Breast epithelium (tissue), 4 donors: ENCODE results near the gene MAST1. TPM values are rescaled to one million over a fixed set of nuclear protein-coding genes. Genes with fewer than 3 reads are reported as not detected.
"Not testable (repeated sequence)": the region's sequence is repeated elsewhere in the genome, so short reads cannot be mapped to it uniquely, and the experiment has no call there.

Experiments used
- DNase-seq, 2 donors: peaks; one replicate each; pipeline ENCODE4 v3.0.0-alpha.2; 2019; ENCODE audit warnings: low spot score in 2 of 2
- H3K27ac ChIP-seq, 2 donors: fragments of 200-600 bp; sonication (generic) in 1 of 2; one replicate each; pipeline ENCODE4 v1.5.1; 2016 to 2019; ENCODE audit warnings: mild to moderate bottlenecking in 1 of 2
- H3K27me3 ChIP-seq, 2 donors: fragments of 200-600 bp; sonication (generic) in 1 of 2; one replicate each; pipeline versions ENCODE4 v1.5.1 to v1.6.0; 2017 to 2019; ENCODE audit warnings: control low read depth in 1 of 2, mild to moderate bottlenecking in 1 of 2
- H3K36me3 ChIP-seq: fragments of 200-600 bp; one replicate; pipeline ENCODE4 v1.5.1; 2019
- H3K4me1 ChIP-seq, 2 donors: fragments of 200-600 bp; sonication (generic); one replicate each; pipeline ENCODE4 v1.5.1; 2016 to 2019; ENCODE audit warnings: control low read depth in 1 of 2
- H3K4me3 ChIP-seq, 3 donors: fragments of 200-600 bp; sonication (generic); 1 replicate in 2 of 3; 2 replicates in 1 of 3; pipeline ENCODE4 v1.5.1; 2016 to 2019; ENCODE audit warnings: mild to moderate bottlenecking in 3 of 3, moderate library complexity in 2 of 3
- H3K9me3 ChIP-seq, 2 donors: fragments of 200-600 bp; sonication (generic) in 1 of 2; one replicate each; pipeline ENCODE4 v1.5.1; 2016 to 2019; ENCODE audit warnings: control low read depth in 1 of 2
- POLR2A ChIP-seq: fragments of 450-650 bp; IDR thresholded peaks from one replicate; pipeline ENCODE4 v1.6.1; 2016; ENCODE audit warnings: antibody characterized with exemption, mild to moderate bottlenecking, moderate library complexity
- POLR2AphosphoS5 ChIP-seq, 3 donors: sonication (generic); formaldehyde crosslinking; IDR thresholded peaks; one replicate each; pipeline ENCODE4 v1.6.1; 2017; ENCODE audit warnings: antibody characterized with exemption in 3 of 3
- intact Hi-C: fragments of 100-400 bp; cut with DNase I; formaldehyde crosslinking; loops from one replicate; pipeline ENCODE4 v1.15.1; 2023; ENCODE audit warnings: low total_unique reads
- total RNA-seq, 3 donors: library from RNA; depleted of rRNA; stranded (reverse); fragments of >200 nt; gene quantifications; one replicate each; pipeline ENCODE4 v1.1.0, GENCODE V29; 2016
- TF ChIP-seq, protein P1 (sequence below), 3 donors: fragments of 450-650 bp; IDR thresholded peaks; one replicate each; pipeline ENCODE4 v1.5.1; 2016 to 2017; ENCODE audit warnings: antibody characterized with exemption in 3 of 3, mild to moderate bottlenecking in 3 of 3, moderate library complexity in 3 of 3

The MAST1 gene
- total RNA-seq, 3 donors from 2014 or later = 0.88 TPM; not detected in 2

DNA sequence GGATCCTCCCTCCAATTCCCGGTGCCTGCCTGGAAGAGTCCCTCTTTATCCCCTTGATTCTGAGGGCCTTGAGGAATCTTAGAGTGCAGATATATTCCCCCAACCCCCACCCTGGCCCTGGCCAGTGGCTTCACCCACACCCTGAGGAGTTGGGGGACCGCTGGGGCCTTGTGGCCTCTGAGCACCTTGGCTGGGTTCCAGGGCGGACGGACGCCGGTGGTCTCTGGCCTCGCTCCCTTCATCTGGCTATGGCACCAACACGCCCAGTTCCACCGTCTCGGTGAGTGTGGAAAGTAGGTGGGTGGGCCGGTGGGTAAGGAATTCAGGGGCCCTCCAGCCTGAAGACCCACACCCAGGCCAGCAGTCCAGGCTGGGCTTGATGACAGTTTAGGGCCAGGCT lies 5.0 kb downstream of the MAST1 start:
- TF ChIP-seq, protein P1, sequence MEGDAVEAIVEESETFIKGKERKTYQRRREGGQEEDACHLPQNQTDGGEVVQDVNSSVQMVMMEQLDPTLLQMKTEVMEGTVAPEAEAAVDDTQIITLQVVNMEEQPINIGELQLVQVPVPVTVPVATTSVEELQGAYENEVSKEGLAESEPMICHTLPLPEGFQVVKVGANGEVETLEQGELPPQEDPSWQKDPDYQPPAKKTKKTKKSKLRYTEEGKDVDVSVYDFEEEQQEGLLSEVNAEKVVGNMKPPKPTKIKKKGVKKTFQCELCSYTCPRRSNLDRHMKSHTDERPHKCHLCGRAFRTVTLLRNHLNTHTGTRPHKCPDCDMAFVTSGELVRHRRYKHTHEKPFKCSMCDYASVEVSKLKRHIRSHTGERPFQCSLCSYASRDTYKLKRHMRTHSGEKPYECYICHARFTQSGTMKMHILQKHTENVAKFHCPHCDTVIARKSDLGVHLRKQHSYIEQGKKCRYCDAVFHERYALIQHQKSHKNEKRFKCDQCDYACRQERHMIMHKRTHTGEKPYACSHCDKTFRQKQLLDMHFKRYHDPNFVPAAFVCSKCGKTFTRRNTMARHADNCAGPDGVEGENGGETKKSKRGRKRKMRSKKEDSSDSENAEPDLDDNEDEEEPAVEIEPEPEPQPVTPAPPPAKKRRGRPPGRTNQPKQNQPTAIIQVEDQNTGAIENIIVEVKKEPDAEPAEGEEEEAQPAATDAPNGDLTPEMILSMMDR (IDR thresholded peaks at IDR 0.05) = no peak
- TF ChIP-seq POLR2A = no peak
- TF ChIP-seq POLR2AphosphoS5 (IDR thresholded peaks at IDR 0.05) = no peak
- H3K36me3 ChIP-seq = no peaks in the 10 kb centered on the region
- no peak overlapping the region for H3K4me3 ChIP-seq
- no peaks in the 10 kb centered on the region for H3K9me3 ChIP-seq
- H3K4me1 ChIP-seq = peaks cover 4 to 11% of the 10 kb centered on the region in 2 donors
- H3K27ac ChIP-seq = no peak overlapping the region
- intact Hi-C loops = loop anchor here (10.0 kb wide), 1 partner anchor 79 kb away; no protein-coding TSS in a partner anchor
- H3K27me3 ChIP-seq = peaks cover 8 to 59% of the 10 kb centered on the region in 2 donors
- no peak for DNase-seq

DNA sequence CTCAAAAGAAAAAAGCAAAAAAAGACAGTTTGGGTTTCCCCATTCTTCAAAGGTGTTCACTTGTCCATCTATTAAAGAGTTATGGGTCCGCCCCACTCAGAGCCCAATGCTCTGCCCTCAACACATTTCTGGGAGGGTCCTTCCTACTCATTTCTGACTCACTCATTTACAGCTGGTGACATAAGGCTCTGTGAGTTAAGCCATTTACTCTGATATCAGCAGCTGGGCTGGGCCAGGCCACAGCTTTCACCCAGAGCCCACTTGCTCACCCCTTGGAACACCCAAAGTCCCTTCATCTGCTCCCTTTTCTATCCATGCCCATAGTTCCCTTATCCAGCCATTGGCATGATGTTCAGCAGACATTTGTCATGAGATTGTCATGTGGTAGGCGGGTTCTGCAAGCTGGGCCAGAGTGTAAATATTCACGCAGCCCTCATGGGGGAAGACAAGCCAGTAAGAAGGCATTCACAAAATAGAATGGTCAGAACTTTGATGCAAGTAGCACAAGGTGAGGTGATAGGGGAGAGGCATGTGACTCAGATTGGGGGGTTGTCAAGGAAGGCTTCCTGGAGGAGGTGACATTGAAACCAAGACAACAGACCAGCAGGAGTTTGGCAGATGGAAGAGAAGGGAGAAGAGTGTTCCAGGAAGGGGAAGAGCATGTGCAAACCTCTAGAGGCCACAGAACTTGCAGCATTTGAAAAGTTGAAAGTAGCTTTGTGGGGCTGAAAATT lies 5.9 kb downstream of the MAST1 start:
- peaks cover 4 to 51% of the 10 kb centered on the region in 2 donors for H3K27me3 ChIP-seq
- no peaks in the 10 kb centered on the region for H3K9me3 ChIP-seq
- H3K4me3 ChIP-seq = no peak overlapping the region
- TF ChIP-seq POLR2A = no peak
- TF ChIP-seq, protein P1 (IDR thresholded peaks at IDR 0.05) = no peak
- TF ChIP-seq POLR2AphosphoS5 (IDR thresholded peaks at IDR 0.05) = no peak
- DNase-seq = no peak
- intact Hi-C loops = loop anchor here (10.0 kb wide), 1 partner anchor 79 kb away; no protein-coding TSS in a partner anchor
- H3K27ac ChIP-seq = no peak overlapping the region
- no peaks in the 10 kb centered on the region for H3K36me3 ChIP-seq
- H3K4me1 ChIP-seq = peaks cover 0 to 5% of the 10 kb centered on the region in 2 donors

- not testable (repeated sequence) for H3K4me1 ChIP-seq, H3K9me3 ChIP-seq, DNase-seq, H3K4me3 ChIP-seq, H3K27ac ChIP-seq, H3K36me3 ChIP-seq
- intact Hi-C loops = loop anchor here (10.0 kb wide), 1 partner anchor 82 kb away; no protein-coding TSS in a partner anchor
- peaks cover 0 to 26% of the 10 kb centered on the region in 2 donors for H3K27me3 ChIP-seq
These were observed 8.3 kb downstream of the MAST1 start for GRCh38 chr19:12846613-12847012.

GRCh38 chr19:12847159-12848139 lies 9.1 kb downstream of the MAST1 start:
- H3K4me3 ChIP-seq = peak overlapping the region in 2 of 3 donors; percentile 33 to 57
- no peaks in the 10 kb centered on the region for H3K9me3 ChIP-seq
- peaks cover 0 to 5% of the 10 kb centered on the region in 2 donors for H3K4me1 ChIP-seq
- intact Hi-C loops = loop anchor here (10.0 kb wide), 1 partner anchor 83 kb away; no protein-coding TSS in a partner anchor
- H3K36me3 ChIP-seq = no peaks in the 10 kb centered on the region
- DNase-seq = peak; percentile 74 to 85
- TF ChIP-seq POLR2A (no peak), POLR2AphosphoS5 (IDR thresholded peaks at IDR 0.05) (peak in 2 of 3 donors; percentile 57 to 64)
- TF ChIP-seq, protein P1 (IDR thresholded peaks at IDR 0.05) = peak; percentile 96 to 99 (median 98)
- peaks cover 0 to 19% of the 10 kb centered on the region in 2 donors for H3K27me3 ChIP-seq
- no peak overlapping the region for H3K27ac ChIP-seq

GRCh38 chr19:12856653-12857052 lies 18.3 kb downstream of the MAST1 start:
- no peaks in the 10 kb centered on the region for H3K9me3 ChIP-seq
- no peaks in the 10 kb centered on the region for H3K4me1 ChIP-seq
- TF ChIP-seq, protein P1 (IDR thresholded peaks at IDR 0.05) = no peak
- TF ChIP-seq POLR2A (no peak), POLR2AphosphoS5 (IDR thresholded peaks at IDR 0.05) (no peak)
- intact Hi-C loops = no loop called here
- H3K27ac ChIP-seq = no peak overlapping the region
- no peaks in the 10 kb centered on the region for H3K36me3 ChIP-seq
- no peak overlapping the region for H3K4me3 ChIP-seq
- no peaks in the 10 kb centered on the region for H3K27me3 ChIP-seq
- DNase-seq = no peak
